IMR-90 (cell line): ENCODE data around the gene PEX26. TPM values are rescaled to one million over a fixed set of nuclear protein-coding genes. Genes with fewer than 3 reads are reported as not detected.

Experiments
- ATAC-seq: fragments of 200-7000 bp; cut with Tn5 transposase; 2 replicates; pipeline ENCODE4 v1.9.1; 2020; ENCODE audit warnings: low read depth, mild to moderate bottlenecking, moderate library complexity
- BruUV-seq: library from RNA; stranded (reverse); fragments of 400-500 nt; replicated peaks from 2 replicates; lab custom pipeline; 2021; lab: Mats Ljungman, UMichigan
- CTCF ChIA-PET: fragments of 300-600 bp; formaldehyde crosslinking; extraction: SDS; loops from one replicate; lab custom pipeline; 2021; ENCODE audit warnings: antibody characterized with exemption; lab: Yijun Ruan, JAX
- POLR2A ChIA-PET: fragments of 300-600 bp; sonication (Branson Sonifier 250); formaldehyde crosslinking; loops from one replicate; lab custom pipeline; 2022; ENCODE audit warnings: antibody characterized with exemption; ENCODE audit not compliant: unreplicated experiment; lab: Charles Lee
- DNase-seq: peaks from one replicate; pipeline ENCODE4 v3.0.0; 2013
- H2AFZ ChIP-seq: replicated peaks from 2 replicates; pipeline ENCODE3; 2013; ENCODE audit warnings: low read length, mild to moderate bottlenecking; ENCODE audit not compliant: poor library complexity
- H2AK5ac ChIP-seq: 2 replicates; pipeline ENCODE4 v1.6.1; 2013; ENCODE audit warnings: low read depth, low read length, inconsistent platforms
- H2AK9ac ChIP-seq: replicated peaks from 2 replicates; pipeline ENCODE3; 2013; ENCODE audit warnings: mild to moderate bottlenecking, low read depth, low read length, moderate library complexity; ENCODE audit not compliant: poor library complexity
- H2BK120ac ChIP-seq: 2 replicates; pipeline ENCODE4 v1.6.1; 2013; ENCODE audit warnings: low read depth, low read length, inconsistent platforms
- H2BK15ac ChIP-seq: 3 replicates; pipeline ENCODE4 v1.6.1; 2013; ENCODE audit warnings: low read depth, low read length, inconsistent platforms
- H2BK20ac ChIP-seq: 2 replicates; pipeline ENCODE4 v1.6.1; 2013; ENCODE audit warnings: low read depth, mild to moderate bottlenecking, inconsistent platforms, low read length, moderate library complexity
- H2BK5ac ChIP-seq: 2 replicates; pipeline ENCODE4 v1.6.1; 2013; ENCODE audit warnings: mild to moderate bottlenecking, low read depth, low read length, inconsistent platforms; ENCODE audit not compliant: poor library complexity, severe bottlenecking
- H3K14ac ChIP-seq: replicated peaks from 2 replicates; pipeline ENCODE4 v1.6.1; 2013; ENCODE audit warnings: low read depth, low read length, inconsistent platforms
- H3K18ac ChIP-seq: 2 replicates; pipeline ENCODE4 v1.6.1; 2013; ENCODE audit warnings: low read depth, low read length, control low read depth
- H3K23ac ChIP-seq: 2 replicates; pipeline ENCODE4 v1.6.1; 2013; ENCODE audit warnings: low read depth, low read length, inconsistent platforms
- H3K27ac ChIP-seq: 2 replicates; pipeline ENCODE4 v1.5.1; 2013; ENCODE audit warnings: mild to moderate bottlenecking, control low read depth, low read length; ENCODE audit not compliant: insufficient read depth
- H3K27me3 ChIP-seq: 2 replicates; pipeline ENCODE4 v1.6.1; 2013; ENCODE audit warnings: low read length; ENCODE audit not compliant: control insufficient read depth, insufficient read depth
- H3K36me3 ChIP-seq: 2 replicates; pipeline ENCODE4 v1.6.1; 2013; ENCODE audit warnings: low read length, mixed read lengths; ENCODE audit not compliant: control insufficient read depth, insufficient read depth
- H3K4ac ChIP-seq: 2 replicates; pipeline ENCODE4 v1.6.1; 2013; ENCODE audit warnings: low read depth, low read length, inconsistent platforms
- H3K4me1 ChIP-seq: 2 replicates; pipeline ENCODE4 v1.6.1; 2013; ENCODE audit warnings: low read length, mixed read lengths; ENCODE audit not compliant: control insufficient read depth, insufficient read depth
- H3K4me2 ChIP-seq: 2 replicates; pipeline ENCODE4 v1.6.1; 2013; ENCODE audit warnings: low read depth, mild to moderate bottlenecking, control low read depth, low read length, moderate library complexity
- H3K4me3 ChIP-seq: 2 replicates; pipeline ENCODE4 v1.5.1; 2013; ENCODE audit warnings: low read depth, mild to moderate bottlenecking, control low read depth, low read length, moderate library complexity; ENCODE audit not compliant: insufficient read depth
- H3K56ac ChIP-seq: 2 replicates; pipeline ENCODE4 v1.6.1; 2013; ENCODE audit warnings: low read length, inconsistent platforms; ENCODE audit not compliant: insufficient read depth; ENCODE audit errors: extremely low read depth
- H3K79me1 ChIP-seq, 2 experiments: 2 replicates each; pipeline ENCODE4 v1.6.1; 2013; ENCODE audit warnings: low read length in 2 of 2, inconsistent platforms in 1 of 2, low read depth in 1 of 2
- H3K9ac ChIP-seq: 2 replicates; pipeline ENCODE4 v1.6.1; 2013; ENCODE audit warnings: low read depth, low read length, control low read depth
- H3K9me1 ChIP-seq: 2 replicates; pipeline ENCODE4 v1.6.1; 2013; ENCODE audit warnings: low read length, inconsistent platforms; ENCODE audit not compliant: insufficient read depth
- H3K9me3 ChIP-seq: 2 replicates; pipeline ENCODE4 v1.6.1; 2013; ENCODE audit warnings: low read length; ENCODE audit not compliant: control insufficient read depth, insufficient read depth
- H4K20me1 ChIP-seq: 2 replicates; pipeline ENCODE4 v1.6.1; 2013; ENCODE audit warnings: low read length, inconsistent platforms; ENCODE audit not compliant: insufficient read depth
- H4K5ac ChIP-seq: 2 replicates; pipeline ENCODE4 v1.6.1; 2013; ENCODE audit warnings: mild to moderate bottlenecking, low read depth, low read length, control low read depth
- H4K8ac ChIP-seq, 2 experiments: 2 replicates each; pipeline ENCODE4 v1.6.1; 2013; ENCODE audit warnings: low read depth in 2 of 2, low read length in 2 of 2, control low read depth in 1 of 2, inconsistent platforms in 1 of 2
- H4K91ac ChIP-seq: 2 replicates; pipeline ENCODE4 v1.6.1; 2013; ENCODE audit warnings: low read depth, low read length, inconsistent platforms; ENCODE audit not compliant: insufficient read depth
- FOS ChIP-seq: fragments of 150-350 bp; IDR thresholded peaks from 2 replicates; pipeline ENCODE4 v1.6.1; 2016; ENCODE audit warnings: low read depth, low read length
- POLR2A ChIP-seq: IDR thresholded peaks from 2 replicates; pipeline ENCODE4 v1.6.1; 2012; ENCODE audit warnings: mild to moderate bottlenecking, low read depth, low read length
- WGBS, 2 experiments: methylation state at CpG; one replicate each; pipeline versions ENCODE4 v1.1.5 to v1.1.7; 2013; ENCODE audit warnings: missing lambda C conversion rate in 2 of 2; ENCODE audit not compliant: insufficient read length in 1 of 2; ENCODE audit errors: extremely low coverage in 2 of 2; 5-methylcytosine and 5-hydroxymethylcytosine counted together
- dilution Hi-C: fragments of 300-500 bp; cut with HindIII; formaldehyde crosslinking; loops from one replicate; pipeline ENCODE4 v1.14.3; 2018; ENCODE audit warnings: low sequenced_read_pairs; ENCODE audit not compliant: unreplicated experiment
- in situ Hi-C: fragments of 300-500 bp; cut with MboI; formaldehyde crosslinking; loops from 3 replicates; pipeline ENCODE4 v1.14.3; 2019; ENCODE audit warnings: low sequenced_read_pairs, inconsistent platforms, mixed read lengths
- intact Hi-C: fragments of 100-400 bp; cut with micrococcal nuclease; formaldehyde crosslinking; loops from 2 replicates; pipeline ENCODE4 v1.10.0; 2022
- polyA plus RNA-seq, 3 experiments: library from polyadenylated mRNA; depleted of rRNA; stranded (reverse); fragments of >200 nt; gene quantifications; 2 replicates each; pipeline ENCODE4 v1.2.3, GENCODE V29; 2012; ENCODE audit warnings: low replicate concordance in 1 of 3
- total RNA-seq: library from RNA; depleted of rRNA; stranded (reverse); fragments of >200 nt; gene quantifications from 2 replicates; pipeline ENCODE4 v1.2.3, GENCODE V29; 2012

The PEX26 gene
- total and polyA plus RNA-seq, 2 of the 4 experiments (the other 2 are of a cell fraction), result 12.2 to 18.5 TPM

GRCh38 chr22:18115906-18116371 lies 38.1 kb downstream of the PEX26 start:
- Histone ChIP-seq H4K5ac (no peak overlapping the region), H3K79me1 (no peaks in the 10 kb centered on the region), H3K56ac (no peak overlapping the region), H2BK5ac (no peak overlapping the region), H2BK120ac (no peak overlapping the region), H4K20me1 (no peaks in the 10 kb centered on the region), H3K14ac (no peak overlapping the region), H3K23ac (no peak overlapping the region), H3K27me3 (peaks cover 8% of the 10 kb centered on the region; the same call in 1 of the 2 replicates), H3K36me3 (no peaks in the 10 kb centered on the region), H2AFZ (no peak overlapping the region), H3K4me2 (no peak overlapping the region), H3K27ac (no peak overlapping the region), H2BK15ac (no peak overlapping the region), H2AK5ac (no peak overlapping the region), H4K8ac (no peak overlapping the region), H3K9me3 (no peaks in the 10 kb centered on the region), H4K91ac (no peak overlapping the region), H3K4me3 (no peak overlapping the region), H3K4me1 (peaks cover under 1% of the 10 kb centered on the region; the same call in 1 of the 2 replicates), H3K4ac (no peak overlapping the region), H3K18ac (no peak overlapping the region), H3K9ac (no peak overlapping the region), H2BK20ac (no peak overlapping the region), H3K9me1 (peaks cover 2% of the 10 kb centered on the region), H2AK9ac (no peak overlapping the region)
- TF ChIP-seq POLR2A, result no peak
- no peak for TF ChIP-seq FOS
- dilution Hi-C loops (no loop called here), in situ Hi-C loops (no loop called here), intact Hi-C loops (no loop called here)
- ChIA-PET CTCF (interaction anchor here (0.6 kb wide), 1 partner anchor 284 kb away, joined by 3 read pairs; no protein-coding TSS in a partner anchor), POLR2A (interaction anchor here (0.6 kb wide), 1 partner anchor 260 kb away, joined by 3 read pairs; no protein-coding TSS in a partner anchor)
- no TSS peak for BruUV-seq
- WGBS, 2 experiments, result 89% methylated on average over 3 of the region's 8 CpGs; no CpG with 5 or more reads in 1 of the 2 experiments
- DNase-seq (no peak), ATAC-seq (no peak)
